Breast epithelium (tissue), 3 donors: ENCODE results near the gene CEP55.

Experiments used
- POLR2A ChIP-seq: fragments of 450-650 bp; IDR thresholded peaks from one replicate; pipeline ENCODE4 v1.6.1; 2016; ENCODE audit warnings: antibody characterized with exemption, mild to moderate bottlenecking, moderate library complexity
- POLR2AphosphoS5 ChIP-seq, 3 donors: sonication (generic); formaldehyde crosslinking; IDR thresholded peaks; one replicate each; pipeline ENCODE4 v1.6.1; 2017; ENCODE audit warnings: antibody characterized with exemption in 3 of 3
- TF ChIP-seq, protein P1 (sequence below), 3 donors: fragments of 450-650 bp; IDR thresholded peaks; one replicate each; pipeline ENCODE4 v1.5.1; 2016 to 2017; ENCODE audit warnings: antibody characterized with exemption in 3 of 3, mild to moderate bottlenecking in 3 of 3, moderate library complexity in 3 of 3

DNA sequence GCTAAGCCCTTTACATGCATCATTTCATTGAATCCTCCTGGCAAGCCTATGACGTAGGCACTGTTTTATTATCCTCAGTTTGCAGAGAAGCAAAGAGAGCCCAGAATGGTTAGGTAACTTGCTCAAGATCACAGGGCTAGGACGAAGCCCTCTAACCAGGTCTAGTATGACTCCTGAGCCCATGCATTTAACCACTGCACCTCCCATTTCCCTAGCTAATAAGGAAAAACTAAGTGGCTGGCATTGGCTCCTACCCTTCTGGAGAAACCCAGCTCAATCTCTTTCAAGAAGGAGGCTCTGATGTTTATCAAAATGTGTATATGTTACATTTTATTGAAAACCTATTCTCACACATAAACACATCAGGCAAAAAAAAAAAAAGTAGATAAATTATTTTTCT lies 34.0 kb upstream of the CEP55 start:
- TF ChIP-seq, protein P1, sequence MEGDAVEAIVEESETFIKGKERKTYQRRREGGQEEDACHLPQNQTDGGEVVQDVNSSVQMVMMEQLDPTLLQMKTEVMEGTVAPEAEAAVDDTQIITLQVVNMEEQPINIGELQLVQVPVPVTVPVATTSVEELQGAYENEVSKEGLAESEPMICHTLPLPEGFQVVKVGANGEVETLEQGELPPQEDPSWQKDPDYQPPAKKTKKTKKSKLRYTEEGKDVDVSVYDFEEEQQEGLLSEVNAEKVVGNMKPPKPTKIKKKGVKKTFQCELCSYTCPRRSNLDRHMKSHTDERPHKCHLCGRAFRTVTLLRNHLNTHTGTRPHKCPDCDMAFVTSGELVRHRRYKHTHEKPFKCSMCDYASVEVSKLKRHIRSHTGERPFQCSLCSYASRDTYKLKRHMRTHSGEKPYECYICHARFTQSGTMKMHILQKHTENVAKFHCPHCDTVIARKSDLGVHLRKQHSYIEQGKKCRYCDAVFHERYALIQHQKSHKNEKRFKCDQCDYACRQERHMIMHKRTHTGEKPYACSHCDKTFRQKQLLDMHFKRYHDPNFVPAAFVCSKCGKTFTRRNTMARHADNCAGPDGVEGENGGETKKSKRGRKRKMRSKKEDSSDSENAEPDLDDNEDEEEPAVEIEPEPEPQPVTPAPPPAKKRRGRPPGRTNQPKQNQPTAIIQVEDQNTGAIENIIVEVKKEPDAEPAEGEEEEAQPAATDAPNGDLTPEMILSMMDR (IDR thresholded peaks at IDR 0.05) = no peak
- no peak for TF ChIP-seq POLR2AphosphoS5 (IDR thresholded peaks at IDR 0.05)
- no peak for TF ChIP-seq POLR2A
